Sciatic nerve (tissue), 2 donors: ENCODE results near the gene SDC3. TPM values are rescaled to one million over a fixed set of nuclear protein-coding genes. Genes with fewer than 3 reads are reported as not detected.

Experiments used
- ATAC-seq: fragments of 200-7000 bp; cut with Tn5 transposase; one replicate; pipeline ENCODE4 v1.9.1; 2020; ENCODE audit warnings: mild to moderate bottlenecking, moderate library complexity
- DNase-seq: peaks from one replicate; pipeline ENCODE4 v3.0.0-alpha.2; 2020; ENCODE audit warnings: low spot score
- intact Hi-C: fragments of 100-400 bp; cut with DNase I; formaldehyde crosslinking; loops from one replicate; pipeline ENCODE4 v1.14.2; 2022
- total RNA-seq: library from RNA; stranded (reverse); fragmentation: NEBNext Ultra II Directional; extraction: Animal tissue kit (Norgen Biotek cat#: 25700); gene quantifications from one replicate; pipeline ENCODE4 v1.2.1, GENCODE V29; 2021
- donor health status: DM: no; HTN: no; CAD: no.
- donor health status: DM: no; HTN: no; CAD: no.

SDC3 gene
- total RNA-seq, 1 donor from 2014 or later, result 84.9 TPM

- DNase-seq, result peak; percentile 72
- peak; percentile 8 for ATAC-seq
- intact Hi-C loops, result no loop called here
Measured at GRCh38 chr1:30907481-30908315, 860 bp downstream of the SDC3 start.

GRCh38 chr1:30906631-30907441 is 1.7 kb downstream of the SDC3 start:
- intact Hi-C loops, result no loop called here
- DNase-seq (peak; percentile 55), ATAC-seq (no peak)

GRCh38 chr1:30905916-30906620 is 2.5 kb downstream of the SDC3 start:
- intact Hi-C loops, result no loop called here
- DNase-seq (no peak), ATAC-seq (no peak)

GRCh38 chr1:30905403-30905802 is 3.2 kb downstream of the SDC3 start:
- intact Hi-C loops, result no loop called here
- no peak for ATAC-seq

GRCh38 chr1:30904962-30905335 is 3.6 kb downstream of the SDC3 start:
- no peak for ATAC-seq
- no peak for DNase-seq
- intact Hi-C loops, result no loop called here

More at GRCh38 chr1:30905403-30905802, 3.2 kb downstream of the SDC3 start:
- no peak for DNase-seq

GRCh38 chr1:30904191-30904961 is 4.2 kb downstream of the SDC3 start:
- ATAC-seq, result no peak
- no peak for DNase-seq
- intact Hi-C loops, result no loop called here

GRCh38 chr1:30903343-30904034 is 5.1 kb downstream of the SDC3 start:
- ATAC-seq (no peak), DNase-seq (no peak)
- intact Hi-C loops, result no loop called here

GRCh38 chr1:30902593-30903290 is 5.8 kb downstream of the SDC3 start:
- ATAC-seq (peak; percentile 12), DNase-seq (no peak)
- intact Hi-C loops, result no loop called here

GRCh38 chr1:30901798-30902581 is 6.6 kb downstream of the SDC3 start:
- DNase-seq, result no peak
- peak; percentile 38 for ATAC-seq
- intact Hi-C loops, result loop anchor here (1.0 kb wide), 1 partner anchor 41 kb away; no protein-coding TSS in a partner anchor

GRCh38 chr1:30900931-30901560 is 7.5 kb downstream of the SDC3 start:
- DNase-seq (no peak), ATAC-seq (no peak)
- intact Hi-C loops, result loop anchor here (1.0 kb wide), 1 partner anchor 40 kb away; no protein-coding TSS in a partner anchor

- ATAC-seq (no peak), DNase-seq (no peak)
- intact Hi-C loops, result no loop called here
Measured at GRCh38 chr1:30900486-30900885, 8.1 kb downstream of the SDC3 start.

GRCh38 chr1:30899577-30900389 is 8.8 kb downstream of the SDC3 start:
- no peak for ATAC-seq
- intact Hi-C loops, result no loop called here
- no peak for DNase-seq

- no peak for DNase-seq
- no peak for ATAC-seq
- intact Hi-C loops, result no loop called here
Measured at GRCh38 chr1:30898031-30898815, 10.3 kb downstream of the SDC3 start.

GRCh38 chr1:30896905-30897304 is 11.7 kb downstream of the SDC3 start:
- intact Hi-C loops, result no loop called here
- DNase-seq (no peak), ATAC-seq (no peak)
